Stimulated activated naive CD8-positive, alpha-beta T cell treated with anti-CD3 and anti-CD28 coated beads, Interleukin-15, amount 100 ng/mL, for 72 hours (primary cell): ENCODE measurements around the gene C1orf174.
A peak's percentile ranks its signal among the peaks of the same experiment; 100 is the strongest.

Source experiments
- ATAC-seq: fragments of 150-1000 bp; cut with Tn5 transposase; 2 replicates; pipeline ENCODE4 v1.10.0; 2021; ENCODE audit warnings: mild to moderate bottlenecking, moderate library complexity
- DNase-seq, 2 donors: peaks; one replicate each; pipeline ENCODE4 v3.0.0; 2021 to 2022
- H3K27ac Mint-ChIP-seq, 2 donors: one replicate each; pipeline ENCODE4 v1.8.0; 2022; ENCODE audit warnings: mild to moderate bottlenecking in 2 of 2, mixed read lengths in 2 of 2, moderate library complexity in 2 of 2
- H3K27me3 Mint-ChIP-seq: one replicate; pipeline ENCODE4 v1.8.0; 2022; ENCODE audit warnings: mixed read lengths
- H3K4me1 Mint-ChIP-seq: one replicate; pipeline ENCODE4 v1.8.0; 2022; ENCODE audit warnings: mild to moderate bottlenecking, mixed read lengths
- H3K4me3 Mint-ChIP-seq, 2 donors: one replicate each; pipeline ENCODE4 v1.8.0; 2022; ENCODE audit warnings: mild to moderate bottlenecking in 2 of 2, mixed read lengths in 2 of 2, moderate library complexity in 1 of 2
- H3K9me3 Mint-ChIP-seq, 2 donors: one replicate each; pipeline ENCODE4 v1.8.0; 2022; ENCODE audit warnings: mixed read lengths in 2 of 2

Gene C1orf174

DNA sequence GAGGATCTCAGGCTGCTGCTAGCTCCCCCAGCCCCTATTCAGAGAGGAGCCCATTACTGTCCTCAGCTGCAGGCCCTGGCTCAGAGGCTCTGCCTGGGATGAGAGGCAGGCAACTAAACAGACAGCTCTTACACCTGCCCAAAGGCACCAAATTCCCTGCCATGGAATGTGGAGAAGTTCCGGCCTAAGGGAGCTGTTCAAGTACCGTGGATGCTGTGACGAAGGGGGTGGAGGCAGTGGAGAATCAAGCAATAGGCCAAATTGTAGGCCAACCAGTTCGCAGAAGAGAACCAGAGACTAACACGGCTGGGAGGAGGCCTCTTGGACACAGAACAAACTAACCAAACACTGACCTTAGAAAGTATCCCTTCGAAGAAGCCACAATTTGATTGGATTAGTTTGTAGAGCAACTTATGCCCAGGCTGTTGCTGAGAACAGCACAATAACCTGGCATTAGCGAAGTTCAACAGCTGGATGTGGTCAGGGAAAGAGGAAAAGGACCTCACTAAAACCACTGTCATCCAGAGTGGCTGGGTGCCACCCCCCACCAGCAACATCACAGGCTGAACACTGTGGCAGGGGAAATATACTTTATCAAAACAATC is 3.6 kb downstream of the C1orf174 start:
- H3K4me1 Mint-ChIP-seq = peaks cover 53% of the 10 kb centered on the region
- H3K27me3 Mint-ChIP-seq = no peaks in the 10 kb centered on the region
- peaks cover 5 to 13% of the 10 kb centered on the region in 2 donors for H3K9me3 Mint-ChIP-seq
- H3K27ac Mint-ChIP-seq = peak overlapping the region in 1 of 2 donors; percentile 78
- no peak overlapping the region for H3K4me3 Mint-ChIP-seq
- DNase-seq = no peak
- ATAC-seq = no peak

DNA sequence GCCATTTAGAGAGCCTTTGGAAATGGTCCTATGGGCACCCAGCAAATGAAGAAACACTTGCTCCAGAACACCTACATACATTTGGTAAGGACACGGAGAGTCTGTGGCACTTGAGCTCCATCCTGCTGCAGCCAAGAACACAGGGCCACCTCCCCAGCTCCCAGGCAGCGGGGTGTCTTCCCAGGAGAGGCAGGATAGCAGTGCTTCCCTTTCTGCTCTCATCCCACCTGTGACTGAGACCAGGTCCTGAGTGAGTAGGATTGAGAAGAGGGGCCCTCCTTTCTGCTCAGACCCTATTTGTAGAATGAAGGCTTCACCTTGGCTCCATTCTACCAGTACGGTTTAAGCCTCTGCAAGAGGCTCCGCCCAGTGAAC is 4.1 kb downstream of the C1orf174 start:
- no peaks in the 10 kb centered on the region for H3K27me3 Mint-ChIP-seq
- H3K4me1 Mint-ChIP-seq = peaks cover 54% of the 10 kb centered on the region
- DNase-seq (no peak), ATAC-seq (no peak)
- H3K27ac Mint-ChIP-seq = no peak overlapping the region
- peaks cover 5 to 13% of the 10 kb centered on the region in 2 donors for H3K9me3 Mint-ChIP-seq
- H3K4me3 Mint-ChIP-seq = no peak overlapping the region

DNA sequence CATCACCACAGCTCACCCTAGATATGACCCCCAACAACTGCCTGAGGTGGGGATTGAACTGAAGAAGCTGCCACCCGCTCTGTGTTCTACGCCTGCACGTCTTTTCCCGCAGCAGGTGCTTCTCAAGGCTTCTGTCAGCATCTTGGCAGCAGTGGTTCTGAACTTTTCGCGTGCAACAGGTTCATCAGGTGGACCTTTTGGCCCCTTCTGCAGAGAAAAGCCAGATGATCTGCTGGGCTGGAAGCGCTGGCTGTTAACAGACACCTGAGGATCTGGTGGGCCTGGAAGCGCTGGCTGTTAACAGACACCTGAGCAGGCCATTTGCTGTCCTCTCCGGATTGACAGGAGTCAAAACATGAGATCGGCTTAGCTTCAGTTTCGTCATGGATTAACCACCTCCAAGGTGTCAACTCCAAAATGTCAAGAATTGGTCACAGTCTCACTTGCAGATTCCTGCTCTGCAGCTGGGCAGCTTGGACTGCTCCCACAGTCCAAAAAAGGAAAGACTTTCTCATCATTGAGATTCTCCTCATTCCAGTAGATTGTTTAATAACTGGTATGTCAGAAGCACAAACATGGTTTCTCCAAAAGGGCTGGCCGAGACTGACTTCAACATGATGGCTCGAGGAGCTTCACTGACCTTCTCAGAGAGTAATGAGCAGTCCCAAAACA is 4.7 kb downstream of the C1orf174 start:
- no peak overlapping the region for H3K4me3 Mint-ChIP-seq
- H3K27me3 Mint-ChIP-seq = no peaks in the 10 kb centered on the region
- no peak overlapping the region for H3K27ac Mint-ChIP-seq
- no peak for DNase-seq
- H3K4me1 Mint-ChIP-seq = peaks cover 59% of the 10 kb centered on the region
- ATAC-seq = no peak
- H3K9me3 Mint-ChIP-seq = peaks cover 5 to 13% of the 10 kb centered on the region in 2 donors

GRCh38 chr1:3894626-3895278 is 5.3 kb downstream of the C1orf174 start:
- no peak overlapping the region for H3K27ac Mint-ChIP-seq
- no peak overlapping the region for H3K4me3 Mint-ChIP-seq
- no peak for DNase-seq
- H3K4me1 Mint-ChIP-seq = peaks cover 66% of the 10 kb centered on the region
- H3K9me3 Mint-ChIP-seq = peaks cover 5 to 13% of the 10 kb centered on the region in 2 donors
- H3K27me3 Mint-ChIP-seq = no peaks in the 10 kb centered on the region
- no peak for ATAC-seq

DNA sequence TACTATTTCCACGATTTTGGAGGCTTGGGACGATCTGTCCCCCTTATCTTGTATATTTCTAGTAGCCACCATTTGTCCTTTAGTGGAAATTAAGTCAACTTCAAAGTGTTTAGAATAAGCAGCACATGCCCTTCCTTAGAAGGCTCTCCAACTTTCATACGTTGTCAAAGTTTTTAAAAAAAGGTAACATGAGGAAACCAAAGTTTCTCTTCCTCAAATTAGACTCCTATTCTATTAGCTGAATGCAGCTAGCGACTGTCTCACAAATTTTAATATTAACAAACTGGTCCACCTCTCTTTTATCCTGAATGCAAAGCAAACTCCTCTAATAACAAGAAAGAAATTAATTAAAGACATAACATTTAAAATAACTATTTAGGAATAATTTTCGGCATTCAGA is 6.9 kb downstream of the C1orf174 start:
- Mint-ChIP-seq H3K27ac (peak overlapping the region in 1 of 2 donors; percentile 29), H3K4me3 (no peak overlapping the region), H3K27me3 (no peaks in the 10 kb centered on the region), H3K9me3 (peaks cover 5 to 13% of the 10 kb centered on the region in 2 donors), H3K4me1 (peaks cover 54% of the 10 kb centered on the region)
- DNase-seq (no peak), ATAC-seq (no peak)

DNA sequence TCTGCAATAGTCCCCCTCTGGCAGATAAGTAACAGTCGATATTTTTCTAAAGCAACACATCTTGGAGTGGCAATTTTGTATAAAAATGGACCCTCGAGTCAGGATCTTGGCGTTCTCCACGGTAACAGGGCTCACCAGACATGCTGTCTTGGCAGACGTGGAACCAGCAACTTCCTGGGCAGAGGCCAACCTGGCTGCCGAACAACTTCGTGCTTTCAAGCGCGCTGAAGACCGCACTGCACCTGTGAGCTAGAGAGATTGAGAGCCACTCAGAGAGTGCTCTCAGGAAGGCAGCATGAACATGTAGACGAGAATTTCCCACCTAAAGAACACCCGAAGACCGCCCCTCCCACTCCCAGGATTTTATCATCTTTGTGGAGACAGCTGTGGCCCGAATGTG is 7.3 kb downstream of the C1orf174 start:
- Mint-ChIP-seq H3K9me3 (peaks cover 5 to 9% of the 10 kb centered on the region in 2 donors), H3K27ac (peak overlapping the region in 1 of 2 donors; percentile 29), H3K27me3 (no peaks in the 10 kb centered on the region), H3K4me1 (peaks cover 49% of the 10 kb centered on the region), H3K4me3 (no peak overlapping the region)
- DNase-seq (no peak), ATAC-seq (no peak)

DNA sequence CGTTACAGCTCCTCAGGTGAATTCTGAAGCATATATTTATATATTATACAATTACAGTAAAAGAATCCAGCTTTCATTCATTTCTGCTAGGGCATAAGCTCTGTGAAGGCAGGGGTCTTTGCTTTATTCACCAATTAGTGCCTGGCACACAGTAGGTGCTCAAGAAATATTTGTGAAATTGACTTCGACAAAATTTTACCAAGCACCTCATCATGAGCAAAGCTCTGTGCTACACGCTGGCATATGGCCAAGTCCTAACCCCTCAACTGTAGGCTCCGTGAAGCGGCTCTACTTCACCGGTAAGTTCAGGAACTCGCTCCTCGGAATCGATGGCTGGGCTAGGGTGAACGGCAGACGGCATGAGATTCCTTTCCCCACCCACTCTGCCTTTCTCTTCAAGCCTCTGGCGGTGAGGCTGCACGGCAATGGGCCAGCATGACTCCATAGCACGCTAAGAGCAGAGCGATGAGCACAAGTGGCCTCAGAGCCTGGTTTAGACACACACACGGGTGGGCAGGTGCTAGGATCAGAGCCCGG is 8.7 kb downstream of the C1orf174 start:
- Mint-ChIP-seq H3K4me1 (peaks cover 36% of the 10 kb centered on the region), H3K27me3 (no peaks in the 10 kb centered on the region), H3K27ac (peak overlapping the region in 1 of 2 donors; percentile 25), H3K4me3 (no peak overlapping the region), H3K9me3 (no peaks in the 10 kb centered on the region)
- ATAC-seq (no peak), DNase-seq (no peak)

GRCh38 chr1:3890389-3891328 is 9.4 kb downstream of the C1orf174 start:
- Mint-ChIP-seq H3K4me3 (peak overlapping the region; percentile 52 to 62), H3K4me1 (peaks cover 29% of the 10 kb centered on the region), H3K27ac (no peak overlapping the region), H3K9me3 (no peaks in the 10 kb centered on the region), H3K27me3 (no peaks in the 10 kb centered on the region)
- DNase-seq (peak in 1 of 2 donors; percentile 33), ATAC-seq (peak; percentile 93)

GRCh38 chr1:3889936-3890335 is 10.1 kb downstream of the C1orf174 start:
- ATAC-seq = no peak
- Mint-ChIP-seq H3K4me3 (peak overlapping the region; percentile 26 to 62), H3K4me1 (peaks cover 29% of the 10 kb centered on the region), H3K27ac (no peak overlapping the region), H3K27me3 (no peaks in the 10 kb centered on the region), H3K9me3 (no peaks in the 10 kb centered on the region)
- DNase-seq = no peak

DNA sequence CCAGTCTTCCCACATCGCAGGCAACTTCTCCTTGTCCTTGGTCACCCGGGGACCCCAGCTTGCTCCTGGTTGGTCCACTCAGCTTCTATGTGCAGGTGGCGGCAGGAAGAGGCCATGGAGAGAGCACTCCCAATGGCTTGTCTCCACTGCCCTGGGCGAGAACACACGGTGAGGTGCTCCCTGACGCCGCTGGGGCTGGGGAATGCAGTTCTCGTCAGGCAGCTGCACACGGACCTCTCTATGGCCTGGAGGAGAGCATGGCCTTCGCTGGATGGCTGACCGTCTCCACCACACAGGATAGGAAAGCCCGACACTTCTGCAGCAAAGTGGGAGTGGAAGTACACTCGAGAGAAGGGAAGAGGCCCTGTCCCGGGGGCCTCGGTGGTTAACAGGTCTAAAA is 11.8 kb downstream of the C1orf174 start:
- no peak for ATAC-seq
- H3K9me3 Mint-ChIP-seq = no peaks in the 10 kb centered on the region
- H3K4me1 Mint-ChIP-seq = peaks cover 31% of the 10 kb centered on the region
- no peak for DNase-seq
- no peak overlapping the region for H3K4me3 Mint-ChIP-seq
- H3K27ac Mint-ChIP-seq = no peak overlapping the region
- no peaks in the 10 kb centered on the region for H3K27me3 Mint-ChIP-seq

GRCh38 chr1:3886691-3887090 is 13.4 kb downstream of the C1orf174 start:
- ATAC-seq = no peak
- no peak for DNase-seq
- no peaks in the 10 kb centered on the region for H3K27me3 Mint-ChIP-seq
- H3K27ac Mint-ChIP-seq = peak overlapping the region in 1 of 2 donors; percentile 15
- no peak overlapping the region for H3K4me3 Mint-ChIP-seq
- no peaks in the 10 kb centered on the region for H3K9me3 Mint-ChIP-seq
- H3K4me1 Mint-ChIP-seq = peaks cover 27% of the 10 kb centered on the region

DNA sequence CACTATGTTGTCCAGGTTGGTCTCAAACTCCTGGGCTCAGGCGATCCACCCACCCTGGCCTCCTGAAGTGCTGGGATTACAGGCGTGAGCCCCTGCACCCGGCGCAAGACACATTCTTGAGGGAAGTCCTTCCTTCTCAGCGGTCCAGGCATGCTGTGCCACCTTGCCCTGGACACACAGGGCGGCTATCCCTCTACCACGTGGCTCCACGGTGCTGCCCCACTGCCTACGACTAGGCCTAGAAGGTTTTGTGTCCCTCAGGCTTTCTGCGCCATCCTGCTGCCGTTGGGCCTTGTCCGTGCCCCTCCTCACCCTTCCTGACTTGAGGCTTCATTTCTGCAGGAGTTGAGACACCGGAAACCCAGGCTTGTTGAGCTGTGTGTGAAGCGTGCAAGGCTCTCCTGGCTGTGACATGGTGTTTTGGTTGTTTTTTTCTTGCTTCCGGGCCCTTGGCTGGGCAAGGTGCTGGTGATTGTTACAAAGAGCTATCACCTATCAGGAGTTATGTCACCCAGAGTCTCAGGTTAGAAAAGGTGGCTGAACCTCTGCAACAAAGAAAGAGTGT is 13.9 kb downstream of the C1orf174 start:
- peaks cover 27% of the 10 kb centered on the region for H3K4me1 Mint-ChIP-seq
- no peak for ATAC-seq
- H3K4me3 Mint-ChIP-seq = no peak overlapping the region
- no peak for DNase-seq
- H3K27me3 Mint-ChIP-seq = no peaks in the 10 kb centered on the region
- no peaks in the 10 kb centered on the region for H3K9me3 Mint-ChIP-seq
- H3K27ac Mint-ChIP-seq = peak overlapping the region in 1 of 2 donors; percentile 49

DNA sequence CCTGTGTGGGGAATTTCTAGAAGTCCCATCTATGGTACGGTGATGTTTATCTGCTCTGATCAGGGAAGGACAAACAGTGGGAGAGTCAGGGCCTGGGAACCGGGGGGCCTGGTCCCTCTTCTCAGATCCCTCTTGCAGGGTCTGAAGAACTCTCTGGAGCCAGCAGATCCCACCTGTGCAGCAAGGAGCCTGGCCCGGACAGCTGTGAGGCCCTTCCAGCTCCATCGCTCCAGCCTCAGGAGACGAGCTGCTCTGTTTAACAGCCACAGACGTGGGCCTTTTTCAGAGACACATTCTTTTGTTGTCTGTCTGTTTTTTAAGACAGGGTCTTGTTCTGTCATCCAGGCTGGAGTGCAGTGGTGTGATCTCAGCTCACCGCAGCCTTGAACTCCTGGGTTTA is 14.5 kb downstream of the C1orf174 start:
- ATAC-seq = no peak
- Mint-ChIP-seq H3K9me3 (no peaks in the 10 kb centered on the region), H3K27me3 (no peaks in the 10 kb centered on the region), H3K4me1 (peaks cover 27% of the 10 kb centered on the region), H3K4me3 (no peak overlapping the region), H3K27ac (no peak overlapping the region)
- no peak for DNase-seq

- peaks cover 21% of the 10 kb centered on the region for H3K4me1 Mint-ChIP-seq
- DNase-seq (no peak), ATAC-seq (no peak)
- H3K27me3 Mint-ChIP-seq = no peaks in the 10 kb centered on the region
- no peaks in the 10 kb centered on the region for H3K9me3 Mint-ChIP-seq
- H3K4me3 Mint-ChIP-seq = no peak overlapping the region
- peak overlapping the region in 1 of 2 donors; percentile 16 for H3K27ac Mint-ChIP-seq
These were observed 15.1 kb downstream of the C1orf174 start for GRCh38 chr1:3884966-3885365.
